AG09319 (cell line): ENCODE measurements around the gene PRSS50.
"Not testable (repeated sequence)": the region's sequence is repeated elsewhere in the genome, so short reads cannot be mapped to it uniquely, and the experiment has no call there.

Experiments used
- DNase-seq: peaks from one replicate; pipeline ENCODE4 v3.0.0-alpha.2; 2010; ENCODE audit warnings: low read depth; ENCODE audit errors: extremely low read depth
- CTCF ChIP-seq: IDR thresholded peaks from 2 replicates; pipeline ENCODE4 v1.5.1; 2011; ENCODE audit warnings: low read depth, mild to moderate bottlenecking, inconsistent platforms, low read length, moderate library complexity

Gene PRSS50

GRCh38 chr3:46717447-46718231 lies at the start of gene PRSS50:
Gene PRSS50 (minus strand): TSS chr3:46717869. CDS start chr3:46717824, 45 bp downstream.
- peak; percentile 4 for TF ChIP-seq CTCF
- no peak for DNase-seq

GRCh38 chr3:46764206-46764605 lies 46.5 kb upstream of the PRSS50 start:
- no peak for DNase-seq
- TF ChIP-seq CTCF: no peak

GRCh38 chr3:46763178-46763577 lies 45.5 kb upstream of the PRSS50 start:
- no peak for TF ChIP-seq CTCF
- DNase-seq: no peak

- no peak for DNase-seq
- TF ChIP-seq CTCF: no peak
Observed at GRCh38 chr3:46759239-46760167, 41.8 kb upstream of the PRSS50 start.

GRCh38 chr3:46756642-46757041 lies 39.0 kb upstream of the PRSS50 start:
- TF ChIP-seq CTCF: no peak
- DNase-seq: no peak

GRCh38 chr3:46755646-46756045 lies 38.0 kb upstream of the PRSS50 start:
- no peak for TF ChIP-seq CTCF
- DNase-seq: no peak

GRCh38 chr3:46753127-46753526 lies 35.5 kb upstream of the PRSS50 start:
- DNase-seq: not testable (repeated sequence)
